Natural killer cell treated with Interleukin-12 subunit alpha and Interleukin-12 subunit beta and Interleukin-15 and Interleukin-18, amount 100 ng/mL, for 72 hours (primary cell): ENCODE data around the gene ABHD17A. TPM values are rescaled to one million over a fixed set of nuclear protein-coding genes. Genes with fewer than 3 reads are reported as not detected.
A peak's percentile ranks its signal among the peaks of the same experiment; 100 is the strongest.

ENCODE experiments used
- ATAC-seq, 2 donors: fragments of 150-1000 bp; cut with Tn5 transposase in 1 of 2; sonication (Bioruptor Pico), chemical (Tn5 transposase) in 1 of 2; 2 replicates each; pipeline ENCODE4 v1.10.0; 2021
- DNase-seq: peaks from one replicate; pipeline ENCODE4 v3.0.0; 2022; ENCODE audit warnings: low spot score
- H3K27ac Mint-ChIP-seq, 2 donors: 1 replicate in 1 of 2; 2 replicates in 1 of 2; pipeline ENCODE4 v1.8.0; 2022; ENCODE audit warnings: mixed read lengths in 2 of 2, mild to moderate bottlenecking in 1 of 2, moderate library complexity in 1 of 2
- H3K27me3 Mint-ChIP-seq, 2 donors: 1 replicate in 1 of 2; 2 replicates in 1 of 2; pipeline ENCODE4 v1.8.0; 2022; ENCODE audit warnings: mixed read lengths in 2 of 2
- H3K36me3 Mint-ChIP-seq: one replicate; pipeline ENCODE4 v1.8.0; 2022; ENCODE audit warnings: mixed read lengths
- H3K4me1 Mint-ChIP-seq, 2 donors: 1 replicate in 1 of 2; 2 replicates in 1 of 2; pipeline ENCODE4 v1.8.0; 2022; ENCODE audit warnings: low read depth in 2 of 2, mixed read lengths in 2 of 2, mild to moderate bottlenecking in 1 of 2
- H3K4me3 Mint-ChIP-seq: one replicate; pipeline ENCODE4 v1.8.0; 2022; ENCODE audit warnings: mixed read lengths
- H3K9me3 Mint-ChIP-seq: 2 replicates; pipeline ENCODE4 v1.8.0; 2022; ENCODE audit warnings: mixed read lengths
- total RNA-seq, 2 donors: library from RNA; stranded (reverse); gene quantifications; one replicate each; pipeline ENCODE4 v1.2.3, GENCODE V29; 2022

ABHD17A gene
- total RNA-seq, 2 donors from 2014 or later = 127 to 132 TPM

- no peaks in the 10 kb centered on the region for H3K36me3 Mint-ChIP-seq
- H3K27ac Mint-ChIP-seq = no peak overlapping the region
- peaks cover 0 to under 1% of the 10 kb centered on the region in 2 donors for H3K4me1 Mint-ChIP-seq
- no peaks in the 10 kb centered on the region for H3K27me3 Mint-ChIP-seq
- H3K4me3 Mint-ChIP-seq = no peak overlapping the region
- ATAC-seq = no peak
- DNase-seq = no peak
- no peaks in the 10 kb centered on the region for H3K9me3 Mint-ChIP-seq
Observed at GRCh38 chr19:1830978-1831377, 54.3 kb downstream of the ABHD17A start.

- Mint-ChIP-seq H3K27ac (no peak overlapping the region), H3K9me3 (no peaks in the 10 kb centered on the region), H3K36me3 (no peaks in the 10 kb centered on the region), H3K4me3 (no peak overlapping the region), H3K27me3 (no peaks in the 10 kb centered on the region), H3K4me1 (no peaks in the 10 kb centered on the region)
- DNase-seq (no peak), ATAC-seq (no peak)
Observed at GRCh38 chr19:1830568-1830967, 54.7 kb downstream of the ABHD17A start.

GRCh38 chr19:1829958-1830357 is 55.3 kb downstream of the ABHD17A start:
- Mint-ChIP-seq H3K27me3 (no peaks in the 10 kb centered on the region), H3K4me3 (no peak overlapping the region), H3K9me3 (no peaks in the 10 kb centered on the region), H3K36me3 (no peaks in the 10 kb centered on the region), H3K27ac (no peak overlapping the region), H3K4me1 (no peaks in the 10 kb centered on the region)
- no peak for DNase-seq
- ATAC-seq = no peak

- peak; percentile 13 to 20 for ATAC-seq
Observed at GRCh38 chr19:1828279-1829238, 56.7 kb downstream of the ABHD17A start.

GRCh38 chr19:1827566-1828278 is 57.6 kb downstream of the ABHD17A start:
- no peak overlapping the region for H3K4me3 Mint-ChIP-seq
- ATAC-seq = no peak
- DNase-seq = no peak
- H3K27me3 Mint-ChIP-seq = no peaks in the 10 kb centered on the region
- no peaks in the 10 kb centered on the region for H3K36me3 Mint-ChIP-seq
- H3K4me1 Mint-ChIP-seq = no peaks in the 10 kb centered on the region
- no peak overlapping the region for H3K27ac Mint-ChIP-seq
- H3K9me3 Mint-ChIP-seq = no peaks in the 10 kb centered on the region

More at GRCh38 chr19:1828279-1829238, 56.7 kb downstream of the ABHD17A start:
- no peak overlapping the region for H3K27ac Mint-ChIP-seq
- no peaks in the 10 kb centered on the region for H3K27me3 Mint-ChIP-seq
- no peak for DNase-seq
- H3K4me3 Mint-ChIP-seq = no peak overlapping the region
- H3K36me3 Mint-ChIP-seq = no peaks in the 10 kb centered on the region
- H3K4me1 Mint-ChIP-seq = no peaks in the 10 kb centered on the region
- H3K9me3 Mint-ChIP-seq = no peaks in the 10 kb centered on the region

Other genes with a start within 250 kb of the ABHD17A start
- gene TCF3, start 232.9 kb downstream of the ABHD17A start, total RNA-seq = 10 to 100 TPM; 60.4 to 87.9 TPM
- gene ONECUT3, start 132.0 kb downstream of the ABHD17A start, total RNA-seq = not detected
- 1 to 10 TPM; 2.3 to 2.8 TPM for gene ATP8B3, start 73.2 kb downstream of the ABHD17A start, total RNA-seq
- gene REXO1, start 37.0 kb downstream of the ABHD17A start, total RNA-seq = 100 to 1,000 TPM in 1 of 2 donors, 10 to 100 TPM in 1; 69.1 to 103 TPM
- 10 to 100 TPM; 18.0 to 49.8 TPM for gene KLF16, start 21.9 kb downstream of the ABHD17A start, total RNA-seq
- gene ADAT3, start 19.9 kb upstream of the ABHD17A start, total RNA-seq = 10 to 100 TPM in 1 of 2 donors, 1 to 10 TPM in 1; 7.5 to 13.3 TPM
- 10 to 100 TPM; 34.8 to 66.2 TPM for gene SCAMP4, start 19.9 kb upstream of the ABHD17A start, total RNA-seq
- gene CSNK1G2, start 55.7 kb upstream of the ABHD17A start, total RNA-seq = 100 to 1,000 TPM in 1 of 2 donors, 10 to 100 TPM in 1; 57.5 to 103 TPM
- gene BTBD2, start 130.2 kb upstream of the ABHD17A start, total RNA-seq = 10 to 100 TPM; 19.9 to 23.0 TPM
- 100 to 1,000 TPM; 303 to 308 TPM for gene MKNK2, start 165.7 kb upstream of the ABHD17A start, total RNA-seq
- 100 to 1,000 TPM; 180 to 212 TPM for gene MOB3A, start 210.8 kb upstream of the ABHD17A start, total RNA-seq
- gene IZUMO4, start 211.4 kb upstream of the ABHD17A start, total RNA-seq = 1 to 10 TPM; 5.7 to 5.9 TPM